Parathyroid adenoma (tissue), 2 donors: ENCODE data around the gene IL19.

Experiments used
- H2AFZ ChIP-seq: fragments of 300-600 bp; sonication (generic); one replicate; pipeline ENCODE4 v1.7.0; 2017; ENCODE audit warnings: antibody characterized with exemption, mild to moderate bottlenecking
- H3K27ac ChIP-seq: fragments of 300-600 bp; sonication (generic); one replicate; pipeline ENCODE4 v1.7.0; 2017
- H3K27me3 ChIP-seq: fragments of 300-600 bp; sonication (generic); one replicate; pipeline ENCODE4 v1.7.0; 2017; ENCODE audit warnings: low read length; ENCODE audit not compliant: control insufficient read depth, insufficient read depth
- H3K36me3 ChIP-seq: fragments of 300-600 bp; sonication (generic); one replicate; pipeline ENCODE4 v1.7.0; 2017; ENCODE audit warnings: low read length; ENCODE audit not compliant: control insufficient read depth, insufficient read depth
- H3K4me1 ChIP-seq: fragments of 300-600 bp; sonication (generic); one replicate; pipeline ENCODE4 v1.7.0; 2017; ENCODE audit warnings: control low read depth
- H3K4me2 ChIP-seq: fragments of 300-600 bp; sonication (generic); one replicate; pipeline ENCODE4 v1.7.0; 2017; ENCODE audit warnings: low read length
- H3K4me3 ChIP-seq: fragments of 300-600 bp; sonication (generic); one replicate; pipeline ENCODE4 v1.7.0; 2017; ENCODE audit warnings: low read depth, low read length
- H3K79me2 ChIP-seq: fragments of 300-600 bp; sonication (generic); one replicate; pipeline ENCODE4 v1.7.0; 2017; ENCODE audit warnings: control low read depth
- H3K9ac ChIP-seq: fragments of 300-600 bp; sonication (generic); one replicate; pipeline ENCODE4 v1.7.0; 2017; ENCODE audit warnings: mild to moderate bottlenecking
- H3K9me3 ChIP-seq: fragments of 300-600 bp; sonication (generic); one replicate; pipeline ENCODE4 v1.7.0; 2017; ENCODE audit warnings: low read length; ENCODE audit not compliant: control insufficient read depth
- TF ChIP-seq, protein P1 (sequence below): fragments of 300-600 bp; sonication (generic); IDR thresholded peaks from one replicate; pipeline ENCODE4 v1.7.0; 2017; ENCODE audit warnings: antibody characterized with exemption, mild to moderate bottlenecking
- donor health status: primary hyperparathyroidism.

IL19 gene

DNA sequence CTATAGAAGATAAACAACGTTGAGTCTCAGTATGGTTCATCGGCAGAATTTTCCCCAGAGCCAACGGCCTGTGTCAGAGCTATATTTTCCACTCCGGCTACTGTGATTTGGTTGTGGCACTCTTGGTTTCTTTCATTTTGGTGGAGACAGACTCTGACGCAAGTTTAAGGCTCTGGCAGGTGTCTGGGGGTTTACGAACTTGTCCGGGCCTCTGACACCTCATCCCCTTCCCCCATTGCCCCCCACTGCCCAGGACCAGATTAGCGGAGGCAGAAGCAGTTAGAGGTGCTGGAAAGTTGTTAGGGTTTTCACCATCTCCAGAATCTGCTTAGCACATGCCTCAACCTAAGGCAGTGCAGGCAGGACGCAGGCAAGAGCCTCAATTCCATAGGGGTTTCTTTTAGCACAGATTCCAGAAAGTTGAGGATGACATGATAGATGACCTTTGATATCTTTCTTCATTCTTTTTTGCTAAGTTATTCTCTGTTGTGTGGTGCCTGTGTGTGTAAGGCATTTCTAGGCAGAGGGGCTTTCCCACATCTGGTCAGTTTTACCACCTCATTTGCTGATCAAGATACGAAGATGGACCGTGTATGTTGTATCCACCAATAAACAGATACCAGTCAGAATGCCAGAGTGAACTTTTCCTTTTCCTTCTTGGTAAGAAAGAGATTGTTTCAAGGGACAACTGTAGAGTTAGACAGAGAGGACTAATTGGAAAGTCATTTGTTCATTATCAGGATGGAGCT is 20.1 kb downstream of the IL19 start:
- no peak overlapping the region for H3K27ac ChIP-seq
- no peaks in the 10 kb centered on the region for H3K79me2 ChIP-seq
- TF ChIP-seq, protein P1, sequence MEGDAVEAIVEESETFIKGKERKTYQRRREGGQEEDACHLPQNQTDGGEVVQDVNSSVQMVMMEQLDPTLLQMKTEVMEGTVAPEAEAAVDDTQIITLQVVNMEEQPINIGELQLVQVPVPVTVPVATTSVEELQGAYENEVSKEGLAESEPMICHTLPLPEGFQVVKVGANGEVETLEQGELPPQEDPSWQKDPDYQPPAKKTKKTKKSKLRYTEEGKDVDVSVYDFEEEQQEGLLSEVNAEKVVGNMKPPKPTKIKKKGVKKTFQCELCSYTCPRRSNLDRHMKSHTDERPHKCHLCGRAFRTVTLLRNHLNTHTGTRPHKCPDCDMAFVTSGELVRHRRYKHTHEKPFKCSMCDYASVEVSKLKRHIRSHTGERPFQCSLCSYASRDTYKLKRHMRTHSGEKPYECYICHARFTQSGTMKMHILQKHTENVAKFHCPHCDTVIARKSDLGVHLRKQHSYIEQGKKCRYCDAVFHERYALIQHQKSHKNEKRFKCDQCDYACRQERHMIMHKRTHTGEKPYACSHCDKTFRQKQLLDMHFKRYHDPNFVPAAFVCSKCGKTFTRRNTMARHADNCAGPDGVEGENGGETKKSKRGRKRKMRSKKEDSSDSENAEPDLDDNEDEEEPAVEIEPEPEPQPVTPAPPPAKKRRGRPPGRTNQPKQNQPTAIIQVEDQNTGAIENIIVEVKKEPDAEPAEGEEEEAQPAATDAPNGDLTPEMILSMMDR: no peak

DNA sequence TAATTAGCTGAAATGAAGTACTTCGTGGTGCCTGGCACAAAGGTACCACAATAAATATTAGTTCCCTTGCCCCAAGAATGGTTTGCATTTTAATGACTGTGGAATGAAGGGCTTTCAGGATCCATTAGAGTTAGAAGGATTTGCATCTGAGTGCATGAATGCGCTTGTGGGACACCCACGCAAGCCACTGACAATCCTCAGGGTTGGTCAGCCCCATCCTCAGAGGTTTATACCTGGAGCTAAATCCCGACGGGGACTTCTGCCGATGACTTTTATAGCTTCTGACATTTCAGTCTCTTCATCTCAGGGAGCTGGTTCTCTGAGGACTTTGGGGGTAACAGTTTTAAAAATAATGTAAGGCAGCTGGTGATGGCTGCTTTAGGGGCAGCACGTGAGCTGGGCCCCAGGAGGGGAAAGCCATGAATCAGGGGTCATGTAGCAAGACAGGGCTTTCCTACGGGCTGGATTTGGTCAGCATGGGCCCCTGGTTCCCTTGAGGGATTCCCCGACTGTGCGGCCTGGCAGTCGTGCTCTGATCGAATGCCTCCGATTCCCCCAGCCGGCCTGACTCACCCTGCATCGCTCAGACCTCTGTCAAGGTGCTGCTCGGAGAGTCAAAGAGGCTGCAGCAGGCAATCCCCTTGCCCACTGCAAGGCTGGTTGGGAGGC is 22.5 kb downstream of the IL19 start:
- no peak overlapping the region for H3K4me2 ChIP-seq
- no peaks in the 10 kb centered on the region for H3K9me3 ChIP-seq
- H3K4me1 ChIP-seq: no peaks in the 10 kb centered on the region
- H3K27ac ChIP-seq: no peak overlapping the region
- H3K79me2 ChIP-seq: no peaks in the 10 kb centered on the region
- no peak overlapping the region for H2AFZ ChIP-seq
- TF ChIP-seq, protein P1: no peak
- H3K27me3 ChIP-seq: no peaks in the 10 kb centered on the region
- no peaks in the 10 kb centered on the region for H3K36me3 ChIP-seq
- no peak overlapping the region for H3K4me3 ChIP-seq
- no peak overlapping the region for H3K9ac ChIP-seq

More for the DNA sequence above, 20.1 kb downstream of the IL19 start:
- Histone ChIP-seq H3K9me3 (no peaks in the 10 kb centered on the region), H3K36me3 (no peaks in the 10 kb centered on the region), H3K4me1 (no peaks in the 10 kb centered on the region), H2AFZ (no peak overlapping the region), H3K4me3 (no peak overlapping the region), H3K27me3 (no peaks in the 10 kb centered on the region), H3K9ac (no peak overlapping the region), H3K4me2 (no peak overlapping the region)

DNA sequence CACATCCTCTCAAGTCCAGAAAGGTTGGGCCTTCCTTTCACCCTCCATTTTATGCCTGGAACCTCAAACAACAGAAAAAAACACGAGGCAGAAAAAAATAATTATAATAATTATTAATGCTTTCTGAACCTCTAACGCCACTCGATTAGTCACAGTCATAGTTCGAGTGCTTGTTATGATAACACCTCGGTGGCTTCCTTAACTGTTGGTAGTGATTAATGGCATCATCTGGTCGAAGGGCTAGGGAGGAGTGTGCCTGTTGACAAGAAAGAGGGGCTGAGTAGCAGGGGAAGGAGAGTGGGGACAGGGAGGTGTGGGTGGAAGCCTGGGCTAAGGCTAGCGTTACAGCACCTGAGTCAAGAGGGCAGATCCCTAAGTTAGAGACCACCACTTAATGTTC is 23.0 kb downstream of the IL19 start:
- Histone ChIP-seq H3K4me3 (no peak overlapping the region), H3K4me1 (no peaks in the 10 kb centered on the region), H3K9me3 (no peaks in the 10 kb centered on the region), H3K27ac (no peak overlapping the region), H3K4me2 (no peak overlapping the region), H3K36me3 (no peaks in the 10 kb centered on the region), H3K27me3 (no peaks in the 10 kb centered on the region), H3K9ac (no peak overlapping the region), H2AFZ (no peak overlapping the region), H3K79me2 (no peaks in the 10 kb centered on the region)
- TF ChIP-seq, protein P1: no peak

DNA sequence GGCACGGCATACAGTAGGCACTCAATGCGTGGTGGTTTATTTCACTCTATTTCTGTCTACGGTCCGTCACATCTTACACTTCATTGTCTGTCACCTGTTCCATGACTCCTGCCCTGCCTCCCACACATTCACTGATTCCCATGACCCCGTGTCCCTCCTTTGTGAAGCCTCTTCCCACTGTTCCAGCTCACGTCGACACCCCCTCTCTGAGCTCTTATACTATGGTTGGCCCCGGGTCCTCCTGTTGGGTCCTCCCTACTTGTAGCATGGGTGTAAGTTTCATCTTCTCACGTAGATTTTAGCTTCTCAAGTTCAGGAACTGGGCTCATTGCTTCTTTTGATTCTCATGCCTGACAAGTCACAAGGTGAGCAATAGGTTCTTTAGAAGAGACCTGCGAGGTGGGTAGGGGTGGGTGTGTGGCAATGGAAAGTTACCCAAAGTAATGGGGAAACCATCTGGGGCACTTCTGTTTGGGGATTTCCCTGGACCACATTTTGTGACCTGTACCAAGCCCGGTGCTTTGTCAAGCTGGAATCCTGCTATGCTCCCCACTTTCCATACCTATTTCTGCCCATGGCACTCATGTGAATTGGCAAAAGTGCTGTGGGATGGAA is 23.8 kb downstream of the IL19 start:
- Histone ChIP-seq H3K79me2 (no peaks in the 10 kb centered on the region), H3K27ac (no peak overlapping the region), H3K27me3 (no peaks in the 10 kb centered on the region), H3K36me3 (no peaks in the 10 kb centered on the region), H3K9me3 (no peaks in the 10 kb centered on the region), H3K4me3 (no peak overlapping the region), H3K9ac (no peak overlapping the region), H2AFZ (no peak overlapping the region), H3K4me1 (no peaks in the 10 kb centered on the region), H3K4me2 (no peak overlapping the region)
- TF ChIP-seq, protein P1: no peak
